Stomach (tissue), 9 donors: ENCODE measurements around the gene URB1. TPM values are rescaled to one million over a fixed set of nuclear protein-coding genes. Genes with fewer than 3 reads are reported as not detected.

Experiments used
- DNase-seq, 2 donors: peaks; one replicate each; pipeline versions ENCODE4 v3.0.0 to v3.0.0-alpha.2; 2013 to 2019
- H3K27ac ChIP-seq, 5 donors: fragments of 200-600 bp in 4 of 5; sonication (generic) in 4 of 5; one replicate each; pipeline ENCODE4 v1.5.1; 2013 to 2019; ENCODE audit warnings: mild to moderate bottlenecking in 1 of 5, moderate library complexity in 1 of 5
- H3K27me3 ChIP-seq, 3 donors: fragments of 200-600 bp; sonication (generic); one replicate each; pipeline ENCODE4 v1.5.1; 2017 to 2019; ENCODE audit warnings: mixed run types in 1 of 3
- H3K36me3 ChIP-seq, 4 donors: fragments of 200-600 bp; sonication (generic); 1 replicate in 3 of 4; 2 replicates in 1 of 4; pipeline ENCODE4 v1.5.1; 2016 to 2019
- H3K4me1 ChIP-seq, 4 donors: fragments of 200-600 bp; sonication (generic); one replicate each; pipeline ENCODE4 v1.5.1; 2016 to 2019
- H3K4me3 ChIP-seq, 4 donors: fragments of 200-600 bp; sonication (generic) in 3 of 4; one replicate each; pipeline ENCODE4 v1.5.1; 2016 to 2019; ENCODE audit warnings: mild to moderate bottlenecking in 1 of 4
- H3K9me3 ChIP-seq, 4 donors: fragments of 200-600 bp; sonication (generic); one replicate each; pipeline ENCODE4 v1.5.1; 2016 to 2019
- EP300 ChIP-seq: sonication (generic); formaldehyde crosslinking; IDR thresholded peaks from one replicate; pipeline ENCODE4 v1.6.1; 2017; ENCODE audit warnings: antibody characterized with exemption
- POLR2A ChIP-seq, 4 donors: fragments of 450-650 bp; IDR thresholded peaks; one replicate each; pipeline ENCODE4 v1.6.1; 2016; ENCODE audit warnings: antibody characterized with exemption in 4 of 4, control low read depth in 2 of 4, mild to moderate bottlenecking in 1 of 4, moderate library complexity in 1 of 4
- POLR2AphosphoS5 ChIP-seq, 3 donors: sonication (generic); formaldehyde crosslinking; IDR thresholded peaks; one replicate each; pipeline ENCODE4 v1.6.1; 2016; ENCODE audit warnings: antibody characterized with exemption in 3 of 3
- WGBS, 5 donors: extraction: QIAGEN DNeasy Blood & Tissue Kit in 3 of 5; methylation state at CpG; one replicate each; pipeline versions ENCODE4 v1.1.5 to v1.1.7; 2013 to 2018; 5-methylcytosine and 5-hydroxymethylcytosine counted together
- intact Hi-C: fragments of 100-400 bp; cut with DNase I; formaldehyde crosslinking; loops from one replicate; pipeline ENCODE4 v1.15.1; 2023; ENCODE audit warnings: low total_unique reads
- polyA plus RNA-seq, 3 donors: library from polyadenylated mRNA; stranded (reverse); fragments of 200-250 nt; gene quantifications; one replicate each; pipeline ENCODE4 v1.2.3, GENCODE V29; 2013
- total RNA-seq, 5 donors: library from RNA; depleted of rRNA; stranded (reverse); fragments of >200 nt; gene quantifications; one replicate each; pipeline versions ENCODE4 v1.1.0 to v1.2.3, GENCODE V29; 2014 to 2016
- TF ChIP-seq, protein P1 (sequence below), 7 experiments: fragments of 450-650 bp in 4 of 7; fragments of 200-600 bp in 3 of 7; sonication (generic) in 3 of 7; IDR thresholded peaks; one replicate each; pipeline ENCODE4 v1.5.1; 2016 to 2019; ENCODE audit warnings: antibody characterized with exemption in 7 of 7, control low read depth in 2 of 7, mild to moderate bottlenecking in 1 of 7
- donor health status: healthy with polysubstance abuse.
- donor health status: Bipolar disorder and iron deficiency.
- donor health status: healthy.

Gene URB1
- total and polyA plus RNA-seq, 8 donors: 1.2 to 16.3 (median 10.2) TPM

DNA sequence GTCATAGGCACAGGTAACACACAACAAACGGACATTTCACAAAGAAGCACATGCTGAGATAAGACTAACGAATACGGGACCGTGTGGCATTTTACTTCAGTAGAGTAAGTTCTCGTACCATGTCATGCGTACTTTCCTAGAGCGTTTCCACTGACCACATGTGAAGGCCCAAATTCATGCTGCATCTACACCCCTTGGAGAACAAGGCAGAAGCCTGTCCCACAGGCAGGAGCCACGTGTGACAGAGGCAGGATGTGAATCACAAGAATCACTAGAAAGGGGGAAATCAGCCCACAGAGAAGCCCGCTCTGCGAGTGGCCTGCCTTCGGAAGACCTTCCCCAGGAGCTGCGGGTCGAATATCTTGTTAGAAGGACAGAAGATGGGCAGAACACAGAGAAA is 41.8 kb downstream of the URB1 start:
- TF ChIP-seq POLR2A (IDR thresholded peaks at IDR 0.05): no peak
- TF ChIP-seq, protein P1, sequence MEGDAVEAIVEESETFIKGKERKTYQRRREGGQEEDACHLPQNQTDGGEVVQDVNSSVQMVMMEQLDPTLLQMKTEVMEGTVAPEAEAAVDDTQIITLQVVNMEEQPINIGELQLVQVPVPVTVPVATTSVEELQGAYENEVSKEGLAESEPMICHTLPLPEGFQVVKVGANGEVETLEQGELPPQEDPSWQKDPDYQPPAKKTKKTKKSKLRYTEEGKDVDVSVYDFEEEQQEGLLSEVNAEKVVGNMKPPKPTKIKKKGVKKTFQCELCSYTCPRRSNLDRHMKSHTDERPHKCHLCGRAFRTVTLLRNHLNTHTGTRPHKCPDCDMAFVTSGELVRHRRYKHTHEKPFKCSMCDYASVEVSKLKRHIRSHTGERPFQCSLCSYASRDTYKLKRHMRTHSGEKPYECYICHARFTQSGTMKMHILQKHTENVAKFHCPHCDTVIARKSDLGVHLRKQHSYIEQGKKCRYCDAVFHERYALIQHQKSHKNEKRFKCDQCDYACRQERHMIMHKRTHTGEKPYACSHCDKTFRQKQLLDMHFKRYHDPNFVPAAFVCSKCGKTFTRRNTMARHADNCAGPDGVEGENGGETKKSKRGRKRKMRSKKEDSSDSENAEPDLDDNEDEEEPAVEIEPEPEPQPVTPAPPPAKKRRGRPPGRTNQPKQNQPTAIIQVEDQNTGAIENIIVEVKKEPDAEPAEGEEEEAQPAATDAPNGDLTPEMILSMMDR (IDR thresholded peaks at IDR 0.05): no peak
- TF ChIP-seq EP300: no peak
- TF ChIP-seq POLR2AphosphoS5 (IDR thresholded peaks at IDR 0.05): no peak
- Histone ChIP-seq H3K36me3 (peaks cover 84 to 100% (median 100%) of the 10 kb centered on the region in 4 donors), H3K27me3 (no peaks in the 10 kb centered on the region), H3K9me3 (no peaks in the 10 kb centered on the region), H3K27ac (no peak overlapping the region), H3K4me3 (no peak overlapping the region), H3K4me1 (peaks cover 0 to 5% (median 0%) of the 10 kb centered on the region in 4 donors)
- WGBS, 5 donors: 86 to 93% (median 88%) methylated on average over 13 of the region's 13 CpGs
- intact Hi-C loops: no loop called here
- DNase-seq: no peak

DNA sequence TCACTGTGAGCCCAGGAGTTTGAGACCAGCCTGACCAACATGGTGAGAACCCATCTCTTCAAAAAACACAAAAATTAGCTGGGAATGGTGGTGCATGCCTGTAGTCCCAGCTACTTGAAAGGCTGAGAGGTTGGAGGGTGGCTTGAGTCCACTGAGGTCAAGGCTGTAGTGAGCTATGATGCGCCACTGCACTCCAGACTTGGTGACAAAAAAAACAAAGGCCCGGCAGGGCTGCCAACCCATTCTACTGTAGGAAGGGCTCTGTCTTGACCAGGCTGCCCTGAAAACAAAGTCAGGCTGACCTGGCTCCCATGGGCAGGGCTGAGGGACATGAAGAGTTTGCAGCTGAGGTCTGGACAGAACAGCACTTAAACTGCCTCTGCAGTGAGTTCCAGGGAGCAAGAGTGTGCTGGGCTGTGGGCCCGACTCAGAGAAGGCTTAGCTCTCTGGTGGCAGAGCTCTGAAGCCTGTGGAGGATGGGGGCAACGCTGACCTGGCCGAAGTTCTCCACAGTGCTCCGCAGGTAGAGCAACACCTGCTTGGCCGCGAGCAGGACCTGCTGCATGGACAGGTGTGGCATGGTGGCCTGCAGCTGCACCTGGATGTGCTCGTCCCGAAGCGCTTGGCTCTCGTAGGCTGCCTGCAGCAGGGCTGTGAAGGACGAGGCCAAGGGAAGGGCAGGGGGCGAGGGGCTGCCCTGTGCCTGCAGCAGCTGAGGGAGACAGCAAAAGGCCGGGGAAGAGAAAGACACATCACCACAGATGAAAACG is 42.4 kb downstream of the URB1 start:
- H3K36me3 ChIP-seq: peaks cover 82 to 100% (median 100%) of the 10 kb centered on the region in 4 donors
- H3K27me3 ChIP-seq: no peaks in the 10 kb centered on the region
- TF ChIP-seq, protein P1 (IDR thresholded peaks at IDR 0.05): no peak
- no peak for TF ChIP-seq POLR2A (IDR thresholded peaks at IDR 0.05)
- no peak for TF ChIP-seq EP300
- TF ChIP-seq POLR2AphosphoS5 (IDR thresholded peaks at IDR 0.05): no peak
- 93 to 96% (median 95%) methylated on average over 11 to 16 of the region's 16 CpGs for WGBS, 5 donors
- H3K27ac ChIP-seq: no peak overlapping the region
- DNase-seq: no peak
- H3K4me1 ChIP-seq: peaks cover 0 to 5% (median 0%) of the 10 kb centered on the region in 4 donors
- intact Hi-C loops: no loop called here
- H3K4me3 ChIP-seq: no peak overlapping the region
- H3K9me3 ChIP-seq: no peaks in the 10 kb centered on the region

DNA sequence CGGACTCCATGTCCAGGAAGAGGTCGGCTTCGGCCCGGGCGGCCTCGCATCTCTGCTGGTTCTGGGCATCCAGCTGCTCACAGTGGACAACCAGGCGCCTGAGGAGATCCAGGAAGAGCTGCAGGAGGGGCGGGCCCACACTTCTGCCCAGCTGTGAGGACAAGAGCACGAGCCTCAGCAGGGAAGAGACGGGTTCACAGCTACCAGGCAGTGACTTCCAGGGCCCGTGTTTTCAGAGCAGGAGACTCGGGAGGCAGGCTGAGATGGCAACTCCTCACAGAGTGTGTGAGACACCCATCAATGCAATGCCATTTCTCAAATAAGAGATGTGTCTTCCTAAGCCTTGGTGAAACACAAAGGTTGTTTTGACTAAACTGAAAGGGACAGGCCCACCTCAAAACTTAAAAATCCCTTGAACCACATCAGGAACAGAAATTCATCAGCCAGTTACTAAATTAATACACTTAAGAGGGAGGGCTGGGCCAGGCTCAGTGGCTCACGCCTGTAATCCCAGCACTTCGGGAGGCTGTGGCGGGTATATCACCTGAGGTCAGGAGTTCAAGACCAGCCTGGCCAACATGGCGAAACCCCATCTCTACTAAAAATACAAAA is 43.4 kb downstream of the URB1 start:
- Histone ChIP-seq H3K36me3 (peaks cover 86 to 100% (median 100%) of the 10 kb centered on the region in 4 donors), H3K27me3 (no peaks in the 10 kb centered on the region), H3K9me3 (peaks cover 0 to 8% (median 5%) of the 10 kb centered on the region in 4 donors), H3K4me3 (no peak overlapping the region), H3K27ac (peak overlapping the region in 1 of 5 donors; percentile 59), H3K4me1 (peaks cover 0 to 5% (median 0%) of the 10 kb centered on the region in 4 donors)
- DNase-seq: no peak
- WGBS, 5 donors: 84 to 93% (median 91%) methylated on average over 16 of the region's 16 CpGs
- intact Hi-C loops: no loop called here
- TF ChIP-seq, protein P1 (IDR thresholded peaks at IDR 0.05): no peak
- TF ChIP-seq EP300 (no peak), POLR2A (IDR thresholded peaks at IDR 0.05) (no peak), POLR2AphosphoS5 (IDR thresholded peaks at IDR 0.05) (no peak)

- 71 to 84% (median 80%) methylated on average over 9 of the region's 9 CpGs for WGBS, 5 donors
- Histone ChIP-seq H3K27me3 (no peaks in the 10 kb centered on the region), H3K4me1 (peaks cover 0 to 5% (median 0%) of the 10 kb centered on the region in 4 donors), H3K27ac (peak overlapping the region in 2 of 5 donors; percentile 23 to 59), H3K4me3 (no peak overlapping the region), H3K36me3 (peaks cover 83 to 100% (median 100%) of the 10 kb centered on the region in 4 donors), H3K9me3 (peaks cover 0 to 13% (median 8%) of the 10 kb centered on the region in 4 donors)
- intact Hi-C loops: no loop called here
- TF ChIP-seq POLR2AphosphoS5 (IDR thresholded peaks at IDR 0.05): no peak
- TF ChIP-seq EP300: no peak
- TF ChIP-seq, protein P1 (IDR thresholded peaks at IDR 0.05): no peak
- no peak for TF ChIP-seq POLR2A (IDR thresholded peaks at IDR 0.05)
- DNase-seq: peak in 1 of 2 donors; percentile 72
Observed at GRCh38 chr21:32348604-32349332, 44.0 kb downstream of the URB1 start.
